HepG2 (cell line): ENCODE measurements around the gene RIPOR3. TPM values are rescaled to one million over a fixed set of nuclear protein-coding genes. Genes with fewer than 3 reads are reported as not detected.

Experiments used
- CEBPB ChIP-seq: IDR thresholded peaks from 2 replicates; pipeline ENCODE4 v1.6.1; 2011; ENCODE audit warnings: low read depth, low read length, improper control_type of control experiment, borderline replicate concordance
- FOXA1 ChIP-seq, 2 experiments: fragments of 450-650 bp in 1 of 2; sonication (generic) in 1 of 2; formaldehyde crosslinking in 1 of 2; IDR thresholded peaks; 2 replicates each; pipeline versions ENCODE4 v1.4.0 to v1.6.1; 2016 to 2020; ENCODE audit warnings: missing genetic modification reagents in 1 of 2
- HMG20A ChIP-seq: IDR thresholded peaks from 2 replicates; pipeline ENCODE4 v1.6.1; 2016; ENCODE audit warnings: borderline replicate concordance
- KLF9 ChIP-seq: IDR thresholded peaks from 2 replicates; pipeline ENCODE4 v1.6.1; 2016; ENCODE audit warnings: low read depth
- PHF5A ChIP-seq: IDR thresholded peaks from one replicate; pipeline ENCODE4 v1.6.1; 2018; ENCODE audit warnings: low read depth, missing genetic modification reagents; ENCODE audit not compliant: unreplicated experiment
- PHF8 ChIP-seq: sonication (generic); formaldehyde crosslinking; IDR thresholded peaks from 2 replicates; pipeline ENCODE4 v1.5.0; 2020; ENCODE audit warnings: missing genetic modification reagents
- PPARG ChIP-seq: conservative IDR thresholded peaks from 2 replicates; pipeline ENCODE4 v1.6.1; 2016; ENCODE audit warnings: missing biosample characterization, missing genetic modification reagents
- RARG ChIP-seq: sonication (generic); formaldehyde crosslinking; IDR thresholded peaks from 2 replicates; pipeline ENCODE4 v1.4.0; 2020; ENCODE audit warnings: low read depth, mild to moderate bottlenecking, missing genetic modification reagents
- RORA ChIP-seq: sonication (generic); formaldehyde crosslinking; IDR thresholded peaks from 2 replicates; pipeline ENCODE4 v1.5.0; 2020; ENCODE audit warnings: mild to moderate bottlenecking, missing genetic modification reagents, moderate library complexity
- SIN3B ChIP-seq: fragments of 150-350 bp; IDR thresholded peaks from 2 replicates; pipeline ENCODE4 v1.6.1; 2014; ENCODE audit warnings: low read length
- STAT5B ChIP-seq: sonication (generic); formaldehyde crosslinking; IDR thresholded peaks from 2 replicates; pipeline ENCODE4 v1.4.0; 2020; ENCODE audit warnings: missing genetic modification reagents
- TEAD3 ChIP-seq: optimal IDR thresholded peaks from 2 replicates; pipeline ENCODE3; 2016; ENCODE audit warnings: borderline replicate concordance
- U2AF2 ChIP-seq: fragments of 200-400 bp; formaldehyde crosslinking; IDR thresholded peaks from 2 replicates; pipeline ENCODE4 v1.6.1; 2017; ENCODE audit warnings: low read depth, mild to moderate bottlenecking, low read length
- ZBTB1 ChIP-seq: sonication (generic); formaldehyde crosslinking; IDR thresholded peaks from 2 replicates; pipeline ENCODE4 v1.4.0; 2020; ENCODE audit warnings: missing genetic modification reagents, borderline replicate concordance
- ZNF772 ChIP-seq: sonication (generic); formaldehyde crosslinking; IDR thresholded peaks from 2 replicates; pipeline ENCODE4 v1.5.0; 2020; ENCODE audit warnings: mild to moderate bottlenecking, missing genetic modification reagents
- polyA plus RNA-seq, 8 experiments: library from polyadenylated mRNA; depleted of rRNA in 3 of 8; stranded (reverse) in 7 of 8; unstranded in 1 of 8; fragments of >200 nt; fragmentation: Illumina TruSeq in 4 of 8; extraction: Trizol in 4 of 8; gene quantifications; 2 replicates each; pipeline versions ENCODE4 v1.2.1 to v1.2.3, GENCODE V29; 2011 to 2016; ENCODE audit warnings: low read depth in 4 of 8, missing spikeins in 1 of 8, mixed read lengths in 1 of 8; ENCODE audit not compliant: insufficient read depth in 1 of 8
- total RNA-seq, 5 experiments: library from RNA; depleted of rRNA; stranded (reverse); fragments of >200 nt; fragmentation: Illumina TruSeq; extraction: Trizol; gene quantifications; 2 replicates each; pipeline ENCODE4 v1.2.3, GENCODE V29; 2016; ENCODE audit warnings: low read depth in 1 of 5
- TF ChIP-seq, protein P1 (sequence below): sonication (generic); formaldehyde crosslinking; IDR thresholded peaks from 2 replicates; pipeline ENCODE4 v1.5.1; 2020; ENCODE audit warnings: missing genetic modification reagents, mild to moderate bottlenecking, borderline replicate concordance
- TF ChIP-seq, protein P2 (sequence below): fragments of 450-650 bp; IDR thresholded peaks from 2 replicates; pipeline ENCODE4 v1.6.1; 2016
- TF ChIP-seq, protein P3 (sequence below): sonication (generic); formaldehyde crosslinking; IDR thresholded peaks from 2 replicates; pipeline ENCODE4 v1.8.0; 2022; ENCODE audit warnings: mild to moderate bottlenecking, missing genetic modification reagents; ENCODE audit not compliant: insufficient replicate concordance
- TF ChIP-seq, protein P4 (sequence below): sonication (generic); formaldehyde crosslinking; IDR thresholded peaks from 2 replicates; pipeline ENCODE4 v1.8.1; 2023; ENCODE audit warnings: missing genetic modification reagents, mild to moderate bottlenecking, borderline replicate concordance
- TF ChIP-seq, protein P5 (sequence below): IDR thresholded peaks from 2 replicates; pipeline ENCODE4 v1.6.1; 2016; ENCODE audit warnings: low read depth, borderline replicate concordance
- TF ChIP-seq, protein P6 (sequence below): sonication (generic); formaldehyde crosslinking; conservative IDR thresholded peaks from 2 replicates; pipeline ENCODE4 v1.4.0; 2020; ENCODE audit warnings: missing genetic modification reagents

Gene RIPOR3
- total and polyA plus RNA-seq, 2 of the 13 experiments (the other 11 are each of a cell fraction or from before 2014, with no cell fraction given): 0.18 TPM; not detected in 1

DNA sequence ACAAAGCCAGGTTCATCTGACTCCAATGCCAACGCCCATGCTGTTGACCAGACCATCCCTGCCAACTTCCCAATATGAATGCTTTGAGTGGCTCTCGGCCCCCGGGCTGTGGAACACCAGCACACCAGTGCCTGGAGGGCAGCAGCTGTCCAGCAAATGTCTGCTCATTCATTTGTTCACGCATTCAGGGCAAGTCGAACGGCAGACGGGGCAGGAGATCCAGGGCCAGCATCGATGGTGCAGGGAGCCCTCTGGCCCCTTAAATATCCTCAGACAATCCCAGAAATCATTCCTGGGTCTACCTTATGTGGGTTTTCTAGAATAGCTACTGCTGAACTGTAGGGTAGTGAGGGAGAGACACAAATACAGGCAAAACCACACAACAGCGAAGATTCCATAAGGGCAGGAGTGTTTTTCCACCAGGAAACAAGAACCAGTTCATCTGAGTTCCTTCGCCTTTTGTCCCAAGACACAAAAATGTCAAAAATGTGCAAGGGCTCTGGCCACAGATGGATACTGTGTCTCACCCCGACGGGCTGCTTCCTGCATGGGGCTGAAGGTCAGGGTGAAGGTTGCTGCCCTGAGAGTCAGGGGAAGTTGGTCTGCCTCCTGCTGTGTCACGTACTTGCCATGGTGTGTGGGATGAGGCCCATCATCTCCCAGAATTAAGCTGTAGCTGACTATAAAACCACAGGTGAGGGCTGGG lies 15.5 kb downstream of the RIPOR3 start (continued):
- TF ChIP-seq, protein P1, sequence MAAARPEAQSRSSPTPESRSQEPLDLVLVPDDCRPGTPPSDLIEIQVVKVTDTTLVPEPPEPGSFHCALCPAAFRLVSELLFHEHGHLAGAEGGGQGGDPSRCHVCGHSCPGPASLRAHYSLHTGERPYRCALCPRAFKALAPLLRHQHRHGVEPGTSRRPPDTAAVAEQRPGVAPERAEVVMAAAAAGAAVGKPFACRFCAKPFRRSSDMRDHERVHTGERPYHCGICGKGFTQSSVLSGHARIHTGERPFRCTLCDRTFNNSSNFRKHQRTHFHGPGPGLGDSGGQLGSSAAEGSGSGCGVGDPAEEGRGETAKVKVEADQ (CRISPR knock-in tag): 0 out of 2 replicates have a peak, but pooled peaks have one; percentile 37
- TF ChIP-seq HMG20A (CRISPR knock-in tag) (peak; percentile 76; the same call in 1 of the 2 replicates), STAT5B (CRISPR knock-in tag) (no peak), SIN3B (no peak), RORA (CRISPR knock-in tag) (no peak), ZNF772 (CRISPR knock-in tag) (peak; percentile 54; the same call in 1 of the 2 replicates), TEAD3 (CRISPR knock-in tag) (peak; percentile 99), PHF5A (CRISPR knock-in tag) (no peak), ZBTB1 (no peak), CEBPB (no peak), PPARG (CRISPR knock-in tag) (peak; percentile 86), KLF9 (CRISPR knock-in tag) (no peak), U2AF2 (no peak), RARG (CRISPR knock-in tag) (no peak), FOXA1 (IDR thresholded peaks at IDR 0.05) (no peak), FOXA1 (CRISPR knock-in tag; IDR thresholded peaks at IDR 0.05) (no peak; the same call in 1 of the 2 replicates), PHF8 (0 out of 2 replicates have a peak, but pooled peaks have one; percentile 23)
- TF ChIP-seq, protein P2, sequence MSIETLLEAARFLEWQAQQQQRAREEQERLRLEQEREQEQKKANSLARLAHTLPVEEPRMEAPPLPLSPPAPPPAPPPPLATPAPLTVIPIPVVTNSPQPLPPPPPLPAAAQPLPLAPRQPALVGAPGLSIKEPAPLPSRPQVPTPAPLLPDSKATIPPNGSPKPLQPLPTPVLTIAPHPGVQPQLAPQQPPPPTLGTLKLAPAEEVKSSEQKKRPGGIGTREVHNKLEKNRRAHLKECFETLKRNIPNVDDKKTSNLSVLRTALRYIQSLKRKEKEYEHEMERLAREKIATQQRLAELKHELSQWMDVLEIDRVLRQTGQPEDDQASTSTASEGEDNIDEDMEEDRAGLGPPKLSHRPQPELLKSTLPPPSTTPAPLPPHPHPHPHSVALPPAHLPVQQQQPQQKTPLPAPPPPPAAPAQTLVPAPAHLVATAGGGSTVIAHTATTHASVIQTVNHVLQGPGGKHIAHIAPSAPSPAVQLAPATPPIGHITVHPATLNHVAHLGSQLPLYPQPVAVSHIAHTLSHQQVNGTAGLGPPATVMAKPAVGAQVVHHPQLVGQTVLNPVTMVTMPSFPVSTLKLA: no peak
- TF ChIP-seq, protein P3, sequence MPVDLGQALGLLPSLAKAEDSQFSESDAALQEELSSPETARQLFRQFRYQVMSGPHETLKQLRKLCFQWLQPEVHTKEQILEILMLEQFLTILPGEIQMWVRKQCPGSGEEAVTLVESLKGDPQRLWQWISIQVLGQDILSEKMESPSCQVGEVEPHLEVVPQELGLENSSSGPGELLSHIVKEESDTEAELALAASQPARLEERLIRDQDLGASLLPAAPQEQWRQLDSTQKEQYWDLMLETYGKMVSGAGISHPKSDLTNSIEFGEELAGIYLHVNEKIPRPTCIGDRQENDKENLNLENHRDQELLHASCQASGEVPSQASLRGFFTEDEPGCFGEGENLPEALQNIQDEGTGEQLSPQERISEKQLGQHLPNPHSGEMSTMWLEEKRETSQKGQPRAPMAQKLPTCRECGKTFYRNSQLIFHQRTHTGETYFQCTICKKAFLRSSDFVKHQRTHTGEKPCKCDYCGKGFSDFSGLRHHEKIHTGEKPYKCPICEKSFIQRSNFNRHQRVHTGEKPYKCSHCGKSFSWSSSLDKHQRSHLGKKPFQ (CRISPR knock-in tag): no peak
- TF ChIP-seq, protein P4, sequence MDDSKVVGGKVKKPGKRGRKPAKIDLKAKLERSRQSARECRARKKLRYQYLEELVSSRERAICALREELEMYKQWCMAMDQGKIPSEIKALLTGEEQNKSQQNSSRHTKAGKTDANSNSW: no peak
- TF ChIP-seq, protein P5, sequence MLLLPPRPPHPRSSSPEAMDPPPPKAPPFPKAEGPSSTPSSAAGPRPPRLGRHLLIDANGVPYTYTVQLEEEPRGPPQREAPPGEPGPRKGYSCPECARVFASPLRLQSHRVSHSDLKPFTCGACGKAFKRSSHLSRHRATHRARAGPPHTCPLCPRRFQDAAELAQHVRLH (CRISPR knock-in tag): peak; percentile 84; the same call in 1 of the 2 replicates
- TF ChIP-seq, protein P6, sequence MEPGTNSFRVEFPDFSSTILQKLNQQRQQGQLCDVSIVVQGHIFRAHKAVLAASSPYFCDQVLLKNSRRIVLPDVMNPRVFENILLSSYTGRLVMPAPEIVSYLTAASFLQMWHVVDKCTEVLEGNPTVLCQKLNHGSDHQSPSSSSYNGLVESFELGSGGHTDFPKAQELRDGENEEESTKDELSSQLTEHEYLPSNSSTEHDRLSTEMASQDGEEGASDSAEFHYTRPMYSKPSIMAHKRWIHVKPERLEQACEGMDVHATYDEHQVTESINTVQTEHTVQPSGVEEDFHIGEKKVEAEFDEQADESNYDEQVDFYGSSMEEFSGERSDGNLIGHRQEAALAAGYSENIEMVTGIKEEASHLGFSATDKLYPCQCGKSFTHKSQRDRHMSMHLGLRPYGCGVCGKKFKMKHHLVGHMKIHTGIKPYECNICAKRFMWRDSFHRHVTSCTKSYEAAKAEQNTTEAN (CRISPR knock-in tag): peak; percentile 54
